Stimulated activated CD4-positive, alpha-beta T cell treated with anti-CD3 and anti-CD28 coated beads, Interleukin-2, amount 100 ng/mL, for 24 hours (primary cell): ENCODE results near the gene NKX1-2.

Source experiments
- DNase-seq, 2 donors: peaks; one replicate each; pipeline ENCODE4 v3.0.0-alpha.2; 2020

Gene NKX1-2

DNA sequence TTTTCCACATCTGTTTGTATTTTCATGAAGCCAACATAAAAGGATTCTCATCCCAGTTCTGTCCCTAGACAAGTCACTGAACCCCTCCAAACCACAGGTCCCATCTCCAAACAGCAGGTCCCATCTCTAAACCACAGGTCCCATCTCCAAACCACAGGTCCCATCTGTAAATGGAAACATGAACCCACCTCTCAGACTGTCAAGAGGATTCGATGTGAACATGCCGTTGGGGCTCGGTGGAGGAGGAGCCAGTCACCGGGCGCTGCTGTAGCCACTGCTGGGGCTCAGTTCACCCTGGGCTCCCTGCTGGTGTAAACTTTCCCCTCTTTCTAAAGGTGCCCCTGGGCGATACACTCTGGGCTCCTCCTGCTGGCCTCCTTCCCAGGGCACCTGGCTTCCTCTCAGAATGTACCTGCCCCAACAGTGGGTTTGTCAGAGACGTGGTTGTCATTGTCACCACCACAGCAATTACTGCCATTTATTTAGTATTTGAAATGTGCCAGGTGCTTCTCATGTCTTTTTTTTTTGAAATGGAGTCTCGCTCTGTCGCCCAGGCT lies 24.8 kb upstream of the NKX1-2 start:
- DNase-seq = no peak

DNA sequence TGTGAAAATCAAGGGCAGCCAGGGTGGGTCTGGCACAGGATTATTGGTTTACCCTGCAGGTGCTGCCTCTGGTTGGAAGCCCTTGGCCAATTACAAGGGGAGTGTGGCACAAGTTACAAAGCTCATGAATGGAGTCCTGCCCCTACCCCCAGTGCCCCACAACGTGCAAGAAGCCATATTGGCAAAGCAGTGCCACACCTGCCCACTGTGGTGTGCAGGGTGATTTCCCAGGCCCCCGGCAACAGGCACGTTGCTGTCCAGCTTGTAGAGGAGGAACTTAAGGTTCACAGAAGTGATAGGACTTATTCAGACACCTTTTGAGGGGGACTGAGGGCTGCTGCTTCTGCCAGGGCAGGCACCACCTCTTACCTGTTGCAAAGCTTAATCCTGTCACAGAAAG lies 23.2 kb upstream of the NKX1-2 start:
- DNase-seq = no peak

- DNase-seq = no peak
Observed at GRCh38 chr10:124472071-124472470, 22.2 kb upstream of the NKX1-2 start.

GRCh38 chr10:124470544-124471434 lies 21.0 kb upstream of the NKX1-2 start:
- DNase-seq = no peak

DNA sequence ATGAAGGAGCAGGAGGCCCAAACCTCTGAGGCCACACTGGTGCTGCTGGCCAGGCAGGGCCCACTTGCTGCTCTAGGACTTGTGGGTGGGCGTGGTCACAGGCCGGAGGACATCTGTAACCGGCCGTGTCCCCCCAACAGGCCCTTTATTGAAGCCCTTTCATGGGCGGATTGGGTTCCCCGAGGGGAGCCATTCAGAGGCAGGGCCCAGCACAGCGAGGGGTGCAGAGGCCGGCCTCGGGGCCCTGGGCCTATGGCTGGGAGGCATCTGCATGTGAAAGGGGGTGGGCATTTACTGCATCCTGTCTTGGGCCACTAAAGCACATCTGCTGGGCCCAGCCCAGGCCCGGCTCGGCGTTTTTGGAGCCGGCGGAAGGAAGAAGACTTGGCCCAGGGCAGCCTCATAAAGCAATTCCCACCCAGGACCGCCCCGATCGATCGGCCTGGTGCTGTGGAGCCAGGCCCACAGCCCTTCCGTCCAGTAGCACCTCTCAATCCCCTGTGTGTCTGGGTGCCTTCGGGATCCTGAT lies 20.2 kb upstream of the NKX1-2 start:
- DNase-seq = no peak

GRCh38 chr10:124468624-124469023 lies 18.8 kb upstream of the NKX1-2 start:
- DNase-seq = no peak

GRCh38 chr10:124467165-124467564 lies 17.3 kb upstream of the NKX1-2 start:
- DNase-seq = no peak

- no peak for DNase-seq
Observed at GRCh38 chr10:124465777-124466488, 16.1 kb upstream of the NKX1-2 start.

DNA sequence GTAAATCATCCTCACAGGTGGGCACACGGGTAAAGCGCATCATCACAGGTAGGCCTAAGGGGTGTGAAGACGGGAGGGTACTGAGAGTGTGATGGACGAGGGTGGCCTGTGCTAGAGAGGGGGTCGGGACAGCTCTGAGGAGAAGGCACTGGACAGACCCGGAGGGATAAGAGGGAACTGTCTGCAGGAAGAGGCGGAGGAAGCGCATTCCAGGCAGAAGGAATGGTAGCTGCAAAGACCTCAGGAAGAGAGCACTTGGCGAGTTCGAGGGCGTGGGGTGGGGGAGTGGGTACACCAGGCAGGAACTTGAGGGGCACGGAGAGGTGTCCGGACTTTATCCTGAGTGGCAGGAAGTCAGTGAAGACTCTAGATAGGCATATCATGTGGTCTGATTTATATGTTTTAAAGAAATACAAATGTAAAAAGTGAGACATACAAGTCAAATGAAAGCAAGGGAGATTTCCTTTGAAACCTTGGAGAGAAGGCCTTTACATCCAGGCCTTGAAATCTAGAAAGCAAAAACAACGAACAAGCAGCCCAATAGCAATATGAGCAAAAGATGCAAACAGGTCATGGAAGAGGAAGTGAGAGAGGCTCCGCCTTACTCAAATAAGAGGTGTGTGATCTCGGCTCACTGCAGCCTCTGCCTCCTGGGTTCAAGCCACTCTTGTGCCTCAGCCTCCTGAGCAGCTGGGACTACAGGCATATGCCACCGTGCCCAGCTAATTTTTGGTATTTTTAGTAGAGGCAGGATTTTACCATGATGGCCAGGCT lies 15.4 kb upstream of the NKX1-2 start:
- no peak for DNase-seq

GRCh38 chr10:124464028-124464965 lies 14.5 kb upstream of the NKX1-2 start:
- DNase-seq = no peak

DNA sequence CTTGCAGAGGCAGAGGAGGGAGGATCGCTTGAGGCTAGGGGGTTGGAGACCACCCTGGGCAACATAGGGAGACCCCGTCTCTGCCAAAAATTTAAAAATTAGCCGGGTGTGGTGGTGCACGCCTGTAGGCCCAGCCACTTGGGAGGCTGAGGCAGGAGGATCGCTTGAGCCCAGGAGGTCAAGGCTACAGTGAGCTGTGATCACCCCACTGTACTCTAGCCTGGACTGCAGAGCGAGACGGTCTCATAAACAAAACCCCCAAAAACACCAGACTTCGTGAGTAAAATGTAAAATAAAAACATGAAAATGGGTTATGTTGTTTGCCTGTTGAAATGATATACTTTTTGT lies 12.5 kb upstream of the NKX1-2 start:
- DNase-seq = no peak

DNA sequence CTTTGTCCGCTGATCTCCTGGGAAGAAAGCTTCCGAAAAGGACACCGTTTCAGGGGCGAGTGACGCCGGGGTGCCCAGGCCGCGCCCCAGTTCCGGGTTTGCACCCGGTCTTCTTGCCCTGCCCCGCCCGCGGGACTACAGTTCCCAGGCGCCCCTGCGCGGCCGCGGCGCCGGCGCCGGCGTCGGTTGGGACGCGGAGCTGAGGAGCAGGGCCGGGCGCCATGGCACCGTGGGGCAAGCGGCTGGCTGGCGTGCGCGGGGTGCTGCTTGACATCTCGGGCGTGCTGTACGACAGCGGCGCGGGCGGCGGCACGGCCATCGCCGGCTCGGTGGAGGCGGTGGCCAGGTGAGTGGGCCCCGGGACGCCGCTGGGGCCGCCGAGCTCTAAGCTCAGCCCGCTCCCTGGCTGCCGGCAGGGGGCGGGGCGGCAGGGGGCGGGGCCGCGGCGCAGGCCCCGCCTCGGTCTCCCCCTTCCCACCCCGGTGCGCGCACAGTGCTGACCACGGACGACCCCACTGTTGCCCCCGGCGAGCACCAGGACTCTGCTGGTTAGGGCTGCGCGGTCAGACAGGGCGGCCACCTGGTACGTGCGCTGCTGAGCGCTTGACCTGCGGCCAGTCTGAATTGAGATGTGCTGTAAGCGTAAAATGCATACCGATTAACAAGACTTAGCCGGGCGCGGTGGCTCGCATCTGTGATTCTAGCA lies 12.0 kb upstream of the NKX1-2 start, which contains the start of gene LHPP:
LHPP (plus strand) TSS at position 182 of the 706 bp plus-strand sequence; CDS start at position 222, 40 bp downstream.
- DNase-seq = peak; percentile 87 to 90

DNA sequence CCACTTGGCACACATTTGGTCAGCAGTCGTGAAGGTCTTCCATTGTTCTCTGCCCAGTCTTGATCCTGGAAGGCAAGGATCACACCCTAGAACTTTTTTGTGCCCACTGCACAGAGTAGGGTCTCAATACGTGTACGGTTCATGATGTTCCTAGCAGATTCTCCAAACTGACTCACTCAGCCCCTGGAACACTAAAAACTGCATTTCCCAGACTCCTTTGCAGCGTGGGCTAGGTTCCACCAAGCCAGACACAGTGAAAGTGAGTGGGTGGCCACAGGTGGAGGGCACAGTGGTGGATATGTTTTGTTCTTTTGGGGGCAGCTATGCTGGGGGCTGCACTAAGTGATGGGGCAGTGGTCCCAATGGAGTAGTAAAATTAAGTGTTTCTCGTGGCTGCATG lies 10.3 kb upstream of the NKX1-2 start:
- no peak for DNase-seq

GRCh38 chr10:124459395-124459794 lies 9.6 kb upstream of the NKX1-2 start:
- no peak for DNase-seq

DNA sequence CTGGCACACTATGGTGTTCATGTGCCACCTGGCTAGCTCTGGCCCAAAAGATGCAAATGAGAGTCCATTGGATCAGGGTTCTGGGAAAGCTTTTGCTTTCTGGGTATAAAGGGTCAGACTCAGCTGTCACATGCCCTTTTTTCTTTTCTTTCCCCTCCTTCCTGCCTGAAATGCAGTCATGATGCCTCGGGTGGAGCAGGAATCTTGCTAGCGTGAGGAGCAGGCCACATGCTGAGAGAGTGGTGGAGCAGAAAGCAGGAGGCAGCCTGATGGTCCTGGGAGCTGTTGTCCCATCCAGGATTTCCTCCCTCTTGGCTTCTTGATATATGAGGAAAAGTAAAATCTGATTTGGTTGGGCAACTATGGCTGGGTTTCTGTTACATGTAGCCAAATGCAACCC lies 9.1 kb upstream of the NKX1-2 start:
- no peak for DNase-seq

GRCh38 chr10:124458473-124458872 lies 8.6 kb upstream of the NKX1-2 start:
- DNase-seq = no peak

DNA sequence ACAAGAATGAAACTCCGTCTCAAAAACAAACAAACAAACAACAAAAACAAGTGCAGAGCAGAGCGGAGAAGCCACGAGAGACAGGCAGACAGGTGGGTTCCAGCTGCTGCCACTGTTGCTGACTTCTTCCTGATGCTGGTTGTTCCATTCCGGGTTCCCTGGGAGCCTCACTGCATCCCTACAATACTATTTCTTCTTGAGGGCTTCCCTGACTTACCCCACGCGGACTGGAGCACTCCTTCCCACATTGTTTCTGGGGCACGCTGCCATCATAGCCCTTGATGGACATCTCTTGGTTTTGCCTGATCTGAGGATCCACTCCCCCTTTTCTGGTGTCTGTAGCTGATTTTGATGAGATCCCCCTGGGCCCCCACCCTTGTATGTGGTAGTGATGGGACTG lies 5.6 kb upstream of the NKX1-2 start:
- DNase-seq = no peak

DNA sequence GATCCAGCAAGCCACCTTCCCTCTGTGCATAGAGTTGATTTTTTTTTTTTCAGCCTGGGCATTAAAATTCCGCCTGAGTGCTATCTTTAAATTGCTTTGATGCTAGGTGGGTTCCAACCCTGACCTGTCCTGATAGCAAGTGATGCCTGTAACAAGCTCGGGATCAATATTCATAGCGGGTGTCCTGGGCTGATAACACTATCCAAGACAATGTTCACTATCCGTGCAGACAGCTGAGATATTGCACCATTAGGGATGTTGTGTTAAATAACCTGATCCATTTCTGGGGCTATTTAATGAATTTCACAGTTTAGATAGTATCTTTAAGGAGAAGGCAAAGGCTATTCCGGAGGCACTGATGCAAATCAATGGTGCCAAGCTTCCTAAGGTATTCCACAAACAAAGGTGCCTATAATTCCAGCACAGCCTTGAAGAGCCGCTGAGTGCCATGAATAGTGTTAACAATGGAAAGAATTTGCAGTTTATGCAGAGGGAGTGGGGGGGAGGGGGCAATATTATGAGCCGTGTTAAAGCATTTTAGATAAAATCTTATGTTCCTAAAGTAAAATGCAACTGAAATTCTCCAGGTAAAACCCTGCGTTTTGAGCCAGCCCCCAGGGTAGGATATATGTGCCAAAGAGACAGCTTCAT lies 4.2 kb upstream of the NKX1-2 start:
- DNase-seq = no peak

DNA sequence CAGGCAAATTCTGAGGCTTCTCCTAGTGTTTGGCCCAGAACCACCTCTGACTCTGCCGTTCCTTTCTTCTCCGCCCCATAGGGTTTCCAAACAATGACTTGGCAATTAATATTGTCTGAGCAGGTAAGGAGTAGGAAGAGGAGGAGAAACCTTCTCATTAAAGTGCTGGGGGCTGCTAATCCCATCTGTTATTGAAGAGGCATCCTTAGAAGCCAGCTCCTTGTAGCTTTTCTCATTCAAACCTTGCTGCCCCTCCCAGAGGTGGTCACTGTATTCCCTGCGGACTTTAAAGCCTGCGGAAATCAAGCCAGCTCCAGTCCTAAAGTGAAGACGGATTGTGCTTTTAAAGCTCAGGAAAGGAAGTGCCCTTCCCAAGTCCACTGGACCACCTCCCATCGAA lies 1.4 kb upstream of the NKX1-2 start:
- DNase-seq = no peak

GRCh38 chr10:124450783-124451057 lies 885 bp upstream of the NKX1-2 start:
- no peak for DNase-seq
